Ovary (tissue), 9 donors: ENCODE results near the gene GNAI3. TPM values are rescaled to one million over a fixed set of nuclear protein-coding genes. Genes with fewer than 3 reads are reported as not detected.

Experiments used
- DNase-seq, 5 donors: peaks; one replicate each; pipeline ENCODE4 v3.0.0-alpha.2; 2019 to 2020
- H3K27ac ChIP-seq, 2 donors: fragments of 200-600 bp; one replicate each; pipeline versions ENCODE4 v1.5.1 to v1.8.0; 2019 to 2022
- H3K27me3 ChIP-seq: fragments of 200-600 bp; one replicate; pipeline ENCODE4 v1.8.0; 2022
- H3K36me3 ChIP-seq: fragments of 200-600 bp; sonication (generic); one replicate; pipeline ENCODE4 v1.5.1; 2019
- H3K4me1 ChIP-seq: one replicate; pipeline ENCODE4 v1.8.1; 2013; ENCODE audit warnings: mild to moderate bottlenecking, moderate library complexity; ENCODE audit not compliant: insufficient read depth
- H3K4me3 ChIP-seq: fragments of 200-600 bp; sonication (generic); one replicate; pipeline ENCODE4 v1.5.1; 2017
- H3K9me3 ChIP-seq, 2 donors: fragments of 200-600 bp in 1 of 2; sonication (generic) in 1 of 2; one replicate each; pipeline versions ENCODE4 v1.5.1 to v1.8.1; 2013 to 2019; ENCODE audit warnings: mild to moderate bottlenecking in 1 of 2, moderate library complexity in 1 of 2
- CTCF ChIP-seq, 3 donors: fragments of 450-650 bp in 2 of 3; fragments of 200-600 bp in 1 of 3; IDR thresholded peaks; one replicate each; pipeline versions ENCODE4 v1.5.1 to v1.8.0; 2016 to 2022; ENCODE audit warnings: antibody characterized with exemption in 3 of 3, mild to moderate bottlenecking in 1 of 3
- EP300 ChIP-seq: sonication (generic); formaldehyde crosslinking; IDR thresholded peaks from one replicate; pipeline ENCODE4 v1.6.1; 2017; ENCODE audit warnings: antibody characterized with exemption
- POLR2A ChIP-seq: fragments of 450-650 bp; IDR thresholded peaks from one replicate; pipeline ENCODE4 v1.6.1; 2017; ENCODE audit warnings: antibody characterized with exemption, mild to moderate bottlenecking, moderate library complexity
- WGBS, 3 donors: extraction: QIAGEN DNeasy Blood & Tissue Kit in 1 of 3; methylation state at CpG; one replicate each; pipeline versions ENCODE4 v1.1.5 to v1.1.7; 2013 to 2017; 5-methylcytosine and 5-hydroxymethylcytosine counted together
- intact Hi-C, 4 donors: fragments of 100-400 bp; cut with DNase I; formaldehyde crosslinking; loops; one replicate each; pipeline versions ENCODE4 v1.11.0 to v1.15.1; 2022 to 2023
- polyA plus RNA-seq, 2 donors: library from polyadenylated mRNA; stranded (reverse); fragments of 200-250 nt in 1 of 2; fragments of 350-450 nt in 1 of 2; fragmentation: Illumina TruSeq in 1 of 2; extraction: RNeasy Lipid Tissue Mini Kit (QIAGEN cat#74804) in 1 of 2; gene quantifications; one replicate each; pipeline ENCODE4 v1.2.3, GENCODE V29; 2013 to 2014
- total RNA-seq, 7 donors: library from RNA; depleted of rRNA in 2 of 7; stranded (reverse); fragments of >200 nt in 2 of 7; fragmentation: NEBNext Ultra II Directional in 3 of 7; extraction: Animal tissue kit (Norgen Biotek cat#: 25700) in 3 of 7; gene quantifications; one replicate each; pipeline versions ENCODE4 v1.1.0 to v1.2.4, GENCODE V29; 2016 to 2023
- donor health status: DM: no; HTN: no; CAD: no; lungs with moderate emphysema.
- donor health status: DM: no; HTN: no; CAD: no.
- donor health status: Bipolar disorder and iron deficiency.
- donor health status: DM: yes; HTN: yes; CAD: no.
- donor health status: DM: no; HTN: no; CAD: no.
- donor health status: DM: yes; HTN: yes; CAD: no.

GNAI3 gene
- total and polyA plus RNA-seq, 9 donors = 3.0 to 6.2 (median 4.8) TPM

- WGBS, 3 donors = 54 to 71% (median 55%) methylated on average over 14 of the region's 14 CpGs
- intact Hi-C loops = loop anchor here in 3 of 4 donors (5.0 to 10.0 kb wide), 4 partner anchors 91 to 441 kb away; partner anchors contain the start of gene AHCYL1 (in 2 of the 3)
- H3K4me1 ChIP-seq = peaks cover 7% of the 10 kb centered on the region
Observed at GRCh38 chr1:109543988-109544735, 4.3 kb upstream of the GNAI3 start.

GRCh38 chr1:109546311-109547109 lies 1.9 kb upstream of the GNAI3 start:
- TF ChIP-seq POLR2A (no peak), CTCF (IDR thresholded peaks at IDR 0.05) (peak; percentile 79 to 84 (median 80))
- Histone ChIP-seq H3K27ac (peak overlapping the region in 1 of 2 donors; percentile 28), H3K4me1 (peaks cover 6% of the 10 kb centered on the region), H3K36me3 (no peaks in the 10 kb centered on the region), H3K4me3 (no peak overlapping the region), H3K27me3 (no peaks in the 10 kb centered on the region), H3K9me3 (no peaks in the 10 kb centered on the region)
- peak; percentile 86 to 93 (median 87) for DNase-seq
- intact Hi-C loops = loop anchor here (2.0 to 10.0 kb wide), 7 partner anchors 81 to 438 kb away; partner anchors contain the start of gene AHCYL1 (in 1 of the 4)
- 39 to 42% (median 39%) methylated on average over 5 of the region's 5 CpGs for WGBS, 3 donors

More at GRCh38 chr1:109543988-109544735, 4.3 kb upstream of the GNAI3 start:
- no peak overlapping the region for H3K27ac ChIP-seq
- DNase-seq = no peak
- H3K27me3 ChIP-seq = no peaks in the 10 kb centered on the region
- no peaks in the 10 kb centered on the region for H3K9me3 ChIP-seq
- no peak for TF ChIP-seq POLR2A
- TF ChIP-seq CTCF (IDR thresholded peaks at IDR 0.05) = no peak
- H3K36me3 ChIP-seq = no peaks in the 10 kb centered on the region
- no peak overlapping the region for H3K4me3 ChIP-seq

GRCh38 chr1:109547463-109548320 lies 723 bp upstream of the GNAI3 start:
- peaks cover 4% of the 10 kb centered on the region for H3K4me1 ChIP-seq
- WGBS, 3 donors = 13 to 15% (median 15%) methylated on average over 22 of the region's 22 CpGs
- H3K27ac ChIP-seq = peak overlapping the region; percentile 69 to 71

More at GRCh38 chr1:109547463-109548320, 723 bp upstream of the GNAI3 start:
- intact Hi-C loops = loop anchor here (2.0 to 10.0 kb wide), 7 partner anchors 80 to 437 kb away; partner anchors contain the start of gene AHCYL1 (in 1 of the 4)
- Histone ChIP-seq H3K9me3 (no peaks in the 10 kb centered on the region), H3K4me3 (peak overlapping the region; percentile 63), H3K27me3 (no peaks in the 10 kb centered on the region), H3K36me3 (no peaks in the 10 kb centered on the region)
- peak in 3 of 5 donors; percentile 35 to 45 (median 42) for DNase-seq
- no peak for TF ChIP-seq CTCF (IDR thresholded peaks at IDR 0.05)
- no peak for TF ChIP-seq POLR2A
- TF ChIP-seq EP300 = no peak
